ENCODE data around the gene PIP4K2B. TPM values are rescaled to one million over a fixed set of nuclear protein-coding genes. Genes with fewer than 3 reads are reported as not detected.
A peak's percentile ranks its signal among the peaks of the same experiment; 100 is the strongest.

Gene PIP4K2B
- total and polyA plus RNA-seq, 2 donors (not counting 1 experiment from before 2014, with no cell fraction given), result 24.0 to 42.9 TPM

- Mint-ChIP-seq H3K4me3 (no peak overlapping the region), H3K4me1 (peaks cover 4% of the 10 kb centered on the region), H3K27me3 (no peaks in the 10 kb centered on the region), H3K9me3 (ENCODE audit: insufficient read depth) (no peaks in the 10 kb centered on the region), H3K27ac (no peak overlapping the region)
- no peak overlapping the region for H2AFZ ChIP-seq (ENCODE audit: insufficient read depth, low read depth, low read length, poor library complexity, severe bottlenecking)
- ChIA-PET POLR2A (no interaction called here), CTCF (interaction anchor here (0.6 to 1.8 kb wide), 5 partner anchors 64 to 414 kb away, joined by 3 to 6 read pairs (median 3); no protein-coding TSS in a partner anchor)
- no peaks in the 10 kb centered on the region for H3K9me3 ChIP-seq (ENCODE audit: control extremely low read depth in 1 of 3, control insufficient read depth in 2 of 3, insufficient read depth in 1 of 3, low read length in 2 of 3)
- peak; percentile 36 for DNase-seq
- no peaks in the 10 kb centered on the region for H3K4me1 ChIP-seq (ENCODE audit: control insufficient read depth in 2 of 2, insufficient read depth in 2 of 2, low read length in 2 of 2)
- peaks cover 13% of the 10 kb centered on the region for H4K20me1 ChIP-seq (ENCODE audit: control insufficient read depth, insufficient read depth, low read length, poor library complexity, severe bottlenecking)
- intact Hi-C loops (cut with micrococcal nuclease), result no loop called here
- H3K4me2 ChIP-seq (replicated peaks; ENCODE audit: low read depth, low read length, poor library complexity, severe bottlenecking), result no peak overlapping the region
- no peak for ATAC-seq (ENCODE audit: low read depth)
- TF ChIP-seq CTCF (IDR thresholded peaks at IDR 0.05) (no peak), EZH2 (IDR thresholded peaks at IDR 0.05; ENCODE audit: borderline replicate concordance, insufficient read depth, low read depth, low read length, poor library complexity, severe bottlenecking) (no peak)
- H3K9ac ChIP-seq (ENCODE audit: low read length), result no peak overlapping the region
- no peak overlapping the region for H3K4me3 ChIP-seq (ENCODE audit: control extremely low read depth in 1 of 5, extremely low read depth in 1 of 5, insufficient read depth in 1 of 5, low read depth in 2 of 5, low read length in 4 of 5)
- WGBS (ENCODE audit: insufficient coverage), result 91% methylated on average over 4 of the region's 4 CpGs
- no peak overlapping the region for H3K27ac ChIP-seq (ENCODE audit: low read length in 2 of 2)
- peaks cover 3 to 78% of the 10 kb centered on the region in 2 experiments for H3K36me3 ChIP-seq (replicated peaks in 1 of 2; ENCODE audit: control extremely low read depth in 1 of 2, control insufficient read depth in 1 of 2, extremely low read depth in 1 of 2, insufficient read depth in 2 of 2, low read length in 1 of 2)
- H3K27me3 ChIP-seq (replicated peaks in 1 of 4; ENCODE audit: control extremely low read depth in 1 of 4, control insufficient read depth in 3 of 4, insufficient read depth in 4 of 4, low read length in 3 of 4), result no peaks in the 10 kb centered on the region
- peaks cover 12% of the 10 kb centered on the region for H3K79me2 ChIP-seq (ENCODE audit: control insufficient read depth, insufficient read depth, low read length)
Observed at GRCh38 chr17:38761612-38762011, 37.7 kb downstream of the PIP4K2B start.

- Histone ChIP-seq H3K79me2 (ENCODE audit: control insufficient read depth, insufficient read depth, low read length) (peaks cover 48% of the 10 kb centered on the region), H3K27ac (ENCODE audit: low read length in 2 of 2) (peak overlapping the region; percentile 88 to 95), H3K9ac (ENCODE audit: low read length) (peak overlapping the region; percentile 96), H3K4me2 (replicated peaks; ENCODE audit: low read depth, low read length, poor library complexity, severe bottlenecking) (peak overlapping the region; percentile 79), H4K20me1 (ENCODE audit: control insufficient read depth, insufficient read depth, low read length, poor library complexity, severe bottlenecking) (peaks cover 42% of the 10 kb centered on the region), H3K36me3 (replicated peaks in 1 of 2; ENCODE audit: control extremely low read depth in 1 of 2, control insufficient read depth in 1 of 2, extremely low read depth in 1 of 2, insufficient read depth in 2 of 2, low read length in 1 of 2) (peaks cover 0 to 27% of the 10 kb centered on the region in 2 experiments), H3K4me3 (ENCODE audit: control extremely low read depth in 1 of 5, extremely low read depth in 1 of 5, insufficient read depth in 1 of 5, low read depth in 2 of 5, low read length in 4 of 5) (peak overlapping the region; percentile 61 to 100 (median 97)), H3K4me1 (ENCODE audit: control insufficient read depth in 2 of 2, insufficient read depth in 2 of 2, low read length in 2 of 2) (peaks cover 43 to 52% of the 10 kb centered on the region in 2 donors), H3K27me3 (replicated peaks in 1 of 4; ENCODE audit: control extremely low read depth in 1 of 4, control insufficient read depth in 3 of 4, insufficient read depth in 4 of 4, low read length in 3 of 4) (peaks cover 0 to 32% (median 24%) of the 10 kb centered on the region in 4 experiments), H3K9me3 (ENCODE audit: control extremely low read depth in 1 of 3, control insufficient read depth in 2 of 3, insufficient read depth in 1 of 3, low read length in 2 of 3) (peaks cover 0 to 9% (median 0%) of the 10 kb centered on the region in 3 donors), H2AFZ (ENCODE audit: insufficient read depth, low read depth, low read length, poor library complexity, severe bottlenecking) (peak overlapping the region; percentile 98)
- Mint-ChIP-seq H3K9me3 (ENCODE audit: insufficient read depth) (no peaks in the 10 kb centered on the region), H3K27ac (peak overlapping the region; percentile 16), H3K4me3 (peak overlapping the region; percentile 94), H3K27me3 (peaks cover 21% of the 10 kb centered on the region), H3K4me1 (peaks cover 43% of the 10 kb centered on the region)
- 12% methylated on average over 22 of the region's 22 CpGs for WGBS (ENCODE audit: insufficient coverage)
- DNase-seq, result no peak
- POLR2A ChIA-PET, result interaction anchor here (0.6 to 0.7 kb wide), 2 partner anchors 86 to 394 kb away, joined by 3 to 5 read pairs; no protein-coding TSS in a partner anchor
- CTCF ChIA-PET, result interaction anchor here (2.6 kb wide), 1 partner anchor 77 kb away, joined by 9 read pairs; no protein-coding TSS in a partner anchor
- intact Hi-C loops (cut with micrococcal nuclease), result loop anchor here (5.0 kb wide), 1 partner anchor 196 kb away; no protein-coding TSS in a partner anchor
- no peak for TF ChIP-seq EZH2 (IDR thresholded peaks at IDR 0.05; ENCODE audit: borderline replicate concordance, insufficient read depth, low read depth, low read length, poor library complexity, severe bottlenecking)
- TF ChIP-seq CTCF (IDR thresholded peaks at IDR 0.05), result no peak
- ATAC-seq (ENCODE audit: low read depth), result no peak
Observed at GRCh38 chr17:38753071-38753506, 46.3 kb downstream of the PIP4K2B start.

All from B cell (primary cell).